PC-3 (cell line): ENCODE results near the gene ATOSA. TPM values are rescaled to one million over a fixed set of nuclear protein-coding genes. Genes with fewer than 3 reads are reported as not detected.

Experiments used
- ATAC-seq: fragments of 200-7000 bp; cut with Tn5 transposase; 2 replicates; pipeline ENCODE4 v1.9.1; 2020; ENCODE audit warnings: mild to moderate bottlenecking, moderate library complexity
- BruUV-seq: library from RNA; stranded (reverse); fragments of 400-500 nt; replicated peaks from 2 replicates; lab custom pipeline; 2021; lab: Mats Ljungman, UMichigan
- CTCF ChIA-PET: fragments of 300-600 bp; sonication (Branson Sonifier 250); formaldehyde crosslinking; loops from one replicate; lab custom pipeline; 2022; ENCODE audit warnings: antibody characterized with exemption; lab: Charles Lee
- POLR2A ChIA-PET: fragments of 300-600 bp; sonication (Branson Sonifier 250); formaldehyde crosslinking; loops from one replicate; lab custom pipeline; 2022; ENCODE audit warnings: antibody characterized with exemption; ENCODE audit not compliant: unreplicated experiment; lab: Charles Lee
- DNase-seq: peaks from one replicate; pipeline ENCODE4 v3.0.0-alpha.2; 2015
- H2AFZ ChIP-seq: fragments of 300-600 bp; sonication (generic); 2 replicates; pipeline ENCODE4 v1.6.0; 2016; ENCODE audit warnings: antibody characterized with exemption, low read length
- H3F3A ChIP-seq: fragments of 300-600 bp; sonication (generic); one replicate; pipeline ENCODE4 v1.6.0; 2017; ENCODE audit warnings: antibody characterized with exemption, low read length, control low read depth, mild to moderate bottlenecking; ENCODE audit not compliant: unreplicated experiment
- H3K27ac ChIP-seq: fragments of 300-600 bp; sonication (generic); 2 replicates; pipeline ENCODE4 v1.5.1; 2016; ENCODE audit warnings: mild to moderate bottlenecking, low read length
- H3K27me3 ChIP-seq: fragments of 300-600 bp; sonication (generic); 2 replicates; pipeline ENCODE4 v1.6.1; 2016; ENCODE audit warnings: low read length, mixed read lengths
- H3K36me3 ChIP-seq: fragments of 300-600 bp; sonication (generic); 2 replicates; pipeline ENCODE4 v1.6.1; 2016; ENCODE audit warnings: low read depth, mixed run types, low read length, mixed read lengths
- H3K4me1 ChIP-seq: fragments of 300-600 bp; sonication (generic); 2 replicates; pipeline ENCODE4 v1.5.1; 2016; ENCODE audit warnings: low read length; ENCODE audit not compliant: insufficient read depth
- H3K4me2 ChIP-seq: fragments of 300-600 bp; sonication (generic); 2 replicates; pipeline ENCODE4 v1.6.0; 2016; ENCODE audit warnings: low read length
- H3K4me3 ChIP-seq: fragments of 300-600 bp; sonication (generic); 2 replicates; pipeline ENCODE4 v1.5.1; 2016; ENCODE audit warnings: mild to moderate bottlenecking, low read length, mixed read lengths
- H3K79me2 ChIP-seq: fragments of 300-600 bp; sonication (generic); 2 replicates; pipeline ENCODE4 v1.6.1; 2017; ENCODE audit warnings: low read length, mixed read lengths
- H3K9ac ChIP-seq: fragments of 300-600 bp; sonication (generic); 2 replicates; pipeline ENCODE4 v1.6.0; 2016; ENCODE audit warnings: mild to moderate bottlenecking, low read length
- H3K9me2 ChIP-seq: fragments of 300-600 bp; sonication (generic); replicated peaks from 2 replicates; pipeline ENCODE4 v1.6.1; 2016; ENCODE audit warnings: mixed run types, low read length, mixed read lengths
- H3K9me3 ChIP-seq: fragments of 300-600 bp; sonication (generic); 2 replicates; pipeline ENCODE4 v1.6.1; 2016; ENCODE audit warnings: low read length, mixed read lengths
- H4K20me1 ChIP-seq: fragments of 300-600 bp; sonication (generic); 2 replicates; pipeline ENCODE4 v1.6.1; 2016; ENCODE audit warnings: low read length, mixed read lengths
- EZH2 ChIP-seq: fragments of 300-600 bp; sonication (generic); IDR thresholded peaks from one replicate; pipeline ENCODE4 v1.6.1; 2017; ENCODE audit warnings: antibody characterized with exemption, mild to moderate bottlenecking, low read length; ENCODE audit not compliant: unreplicated experiment
- EZH2phosphoT487 ChIP-seq: fragments of 300-600 bp; sonication (generic); IDR thresholded peaks from 2 replicates; pipeline ENCODE4 v1.6.1; 2018; ENCODE audit warnings: mild to moderate bottlenecking, antibody characterized with exemption, low read length, borderline replicate concordance
- intact Hi-C: fragments of 100-400 bp; cut with micrococcal nuclease; formaldehyde crosslinking; loops from 2 replicates; pipeline ENCODE4 v1.9.0; 2023
- total RNA-seq: library from RNA; depleted of rRNA; stranded (reverse); fragments of >200 nt; gene quantifications from 2 replicates; pipeline ENCODE4 v1.2.3, GENCODE V29; 2014
- TF ChIP-seq, protein P1 (sequence below): fragments of 300-600 bp; sonication (generic); conservative IDR thresholded peaks from 2 replicates; pipeline ENCODE4 v1.5.1; 2017; ENCODE audit warnings: antibody characterized with exemption, low read depth, mild to moderate bottlenecking, low read length

The ATOSA gene
- total RNA-seq, 1 experiment from 2014 or later = 8.7 TPM

DNA sequence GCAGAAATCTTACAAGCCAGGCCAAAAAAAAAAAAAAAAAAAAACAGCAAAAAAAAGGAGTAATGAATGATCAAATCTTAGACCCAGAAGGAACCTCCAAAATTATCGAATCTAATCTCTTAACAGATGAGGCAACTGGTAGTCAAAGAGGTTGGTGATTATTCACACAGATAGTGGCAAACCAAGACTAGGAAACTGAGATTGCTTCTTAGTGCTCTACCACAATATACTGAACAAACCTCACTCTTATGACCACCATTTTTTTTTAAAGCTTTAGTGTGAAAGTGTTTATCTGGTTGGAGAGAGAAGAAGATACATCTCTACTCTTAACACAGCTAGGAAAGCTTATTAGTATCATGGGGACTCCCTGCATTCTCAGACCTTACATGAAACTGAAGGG is 17.3 kb downstream of the ATOSA start:
- Histone ChIP-seq H2AFZ (no peak overlapping the region), H3K9me2 (no peaks in the 10 kb centered on the region), H4K20me1 (no peaks in the 10 kb centered on the region), H3K27me3 (no peaks in the 10 kb centered on the region), H3K4me2 (no peak overlapping the region), H3K36me3 (no peaks in the 10 kb centered on the region), H3K4me1 (peaks cover 26% of the 10 kb centered on the region), H3K9ac (no peak overlapping the region), H3K27ac (no peak overlapping the region), H3K4me3 (no peak overlapping the region), H3F3A (no peaks in the 10 kb centered on the region), H3K9me3 (no peaks in the 10 kb centered on the region), H3K79me2 (no peaks in the 10 kb centered on the region)
- ATAC-seq (no peak), DNase-seq (no peak)
- TF ChIP-seq EZH2 = no peak
- TF ChIP-seq, protein P1, sequence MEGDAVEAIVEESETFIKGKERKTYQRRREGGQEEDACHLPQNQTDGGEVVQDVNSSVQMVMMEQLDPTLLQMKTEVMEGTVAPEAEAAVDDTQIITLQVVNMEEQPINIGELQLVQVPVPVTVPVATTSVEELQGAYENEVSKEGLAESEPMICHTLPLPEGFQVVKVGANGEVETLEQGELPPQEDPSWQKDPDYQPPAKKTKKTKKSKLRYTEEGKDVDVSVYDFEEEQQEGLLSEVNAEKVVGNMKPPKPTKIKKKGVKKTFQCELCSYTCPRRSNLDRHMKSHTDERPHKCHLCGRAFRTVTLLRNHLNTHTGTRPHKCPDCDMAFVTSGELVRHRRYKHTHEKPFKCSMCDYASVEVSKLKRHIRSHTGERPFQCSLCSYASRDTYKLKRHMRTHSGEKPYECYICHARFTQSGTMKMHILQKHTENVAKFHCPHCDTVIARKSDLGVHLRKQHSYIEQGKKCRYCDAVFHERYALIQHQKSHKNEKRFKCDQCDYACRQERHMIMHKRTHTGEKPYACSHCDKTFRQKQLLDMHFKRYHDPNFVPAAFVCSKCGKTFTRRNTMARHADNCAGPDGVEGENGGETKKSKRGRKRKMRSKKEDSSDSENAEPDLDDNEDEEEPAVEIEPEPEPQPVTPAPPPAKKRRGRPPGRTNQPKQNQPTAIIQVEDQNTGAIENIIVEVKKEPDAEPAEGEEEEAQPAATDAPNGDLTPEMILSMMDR = no peak
- no peak for TF ChIP-seq EZH2phosphoT487
- intact Hi-C loops = no loop called here
- ChIA-PET POLR2A (no interaction called here), CTCF (no interaction called here)
- BruUV-seq = no TSS peak

DNA sequence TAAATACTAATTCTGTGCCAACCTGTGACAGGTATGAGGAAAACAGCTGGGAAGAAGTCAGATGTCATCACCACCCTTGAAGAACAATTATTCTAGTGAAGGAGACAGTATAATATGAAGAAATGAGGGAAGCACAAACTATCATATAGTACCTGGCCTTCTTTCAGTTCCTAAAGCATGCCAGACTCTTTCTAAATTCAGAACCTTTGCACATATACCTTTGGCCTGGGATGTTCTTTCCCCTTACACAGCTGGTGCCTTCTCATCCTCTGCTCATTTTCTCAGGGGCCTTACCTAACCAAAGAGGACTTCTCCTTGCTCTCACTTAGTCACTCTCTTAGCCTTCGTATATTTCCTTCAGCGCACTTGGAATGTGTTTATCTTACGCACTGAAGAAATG is 19.0 kb downstream of the ATOSA start:
- no peak overlapping the region for H3K27ac ChIP-seq
- TF ChIP-seq EZH2 = no peak
- TF ChIP-seq EZH2phosphoT487 = no peak
- TF ChIP-seq, protein P1 = no peak
- BruUV-seq = no TSS peak
- ATAC-seq (no peak), DNase-seq (no peak)
- CTCF ChIA-PET = no interaction called here
- no peaks in the 10 kb centered on the region for H3K27me3 ChIP-seq
- H4K20me1 ChIP-seq = no peaks in the 10 kb centered on the region
- H3K79me2 ChIP-seq = no peaks in the 10 kb centered on the region
- no peak overlapping the region for H3K4me3 ChIP-seq
- POLR2A ChIA-PET = no interaction called here
- no peak overlapping the region for H3K4me2 ChIP-seq
- H3K9ac ChIP-seq = no peak overlapping the region
- peaks cover 40% of the 10 kb centered on the region for H3K4me1 ChIP-seq
- intact Hi-C loops = no loop called here
- H2AFZ ChIP-seq = no peak overlapping the region
- H3K9me3 ChIP-seq = no peaks in the 10 kb centered on the region
- H3F3A ChIP-seq = no peaks in the 10 kb centered on the region
- H3K36me3 ChIP-seq = no peaks in the 10 kb centered on the region
- no peaks in the 10 kb centered on the region for H3K9me2 ChIP-seq

DNA sequence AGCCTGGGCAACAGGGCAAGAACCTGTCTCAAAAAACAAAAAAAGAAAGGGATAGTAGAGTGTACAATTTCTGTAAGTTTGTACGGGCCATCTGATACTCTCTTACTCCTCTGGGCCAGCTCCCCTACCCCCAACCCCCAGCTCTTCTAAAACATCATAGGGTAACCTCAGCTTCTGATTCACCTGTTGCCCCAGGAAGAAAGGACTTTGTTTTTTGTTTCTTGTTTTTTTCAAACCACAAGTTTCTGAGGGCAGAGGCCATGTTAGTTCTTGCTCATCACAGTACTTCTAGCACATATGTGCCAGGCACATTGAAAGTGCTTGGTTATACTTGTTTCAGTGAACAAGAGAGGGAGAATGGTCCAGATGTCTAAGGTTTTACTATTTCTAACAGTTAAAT is 20.2 kb downstream of the ATOSA start:
- no peaks in the 10 kb centered on the region for H4K20me1 ChIP-seq
- no peak overlapping the region for H2AFZ ChIP-seq
- ATAC-seq (peak; percentile 16), DNase-seq (peak; percentile 66)
- no peaks in the 10 kb centered on the region for H3K9me3 ChIP-seq
- CTCF ChIA-PET = no interaction called here
- no peak overlapping the region for H3K4me3 ChIP-seq
- H3K9me2 ChIP-seq = no peaks in the 10 kb centered on the region
- intact Hi-C loops = loop anchor here (5.0 to 10.0 kb wide), 2 partner anchors 94 to 402 kb away; partner anchors contain the start of gene ARPP19
- H3K79me2 ChIP-seq = no peaks in the 10 kb centered on the region
- H3F3A ChIP-seq = no peaks in the 10 kb centered on the region
- H3K27me3 ChIP-seq = no peaks in the 10 kb centered on the region
- H3K4me2 ChIP-seq = no peak overlapping the region
- H3K36me3 ChIP-seq = no peaks in the 10 kb centered on the region
- no TSS peak for BruUV-seq
- no peak overlapping the region for H3K9ac ChIP-seq
- TF ChIP-seq EZH2 (no peak), EZH2phosphoT487 (no peak)
- TF ChIP-seq, protein P1 = no peak
- peak overlapping the region; percentile 23 for H3K27ac ChIP-seq
- POLR2A ChIA-PET = no interaction called here
- peaks cover 53% of the 10 kb centered on the region for H3K4me1 ChIP-seq
